HFF-Myc (cell line): ENCODE data around the gene GCSAM.

Source experiments
- DNase-seq: peaks from one replicate; pipeline ENCODE4 v3.0.0-alpha.2; 2011; ENCODE audit warnings: low read depth; ENCODE audit errors: extremely low read depth
- H3K4me3 ChIP-seq: replicated peaks from 2 replicates; pipeline ENCODE4 v1.5.1; 2011; ENCODE audit warnings: low read depth, mild to moderate bottlenecking, control low read depth, low read length
- CTCF ChIP-seq: IDR thresholded peaks from 2 replicates; pipeline ENCODE4 v1.5.1; 2012; ENCODE audit warnings: mild to moderate bottlenecking, low read depth, low read length, control low read depth; ENCODE audit errors: missing control alignments

The GCSAM gene

GRCh38 chr3:112123548-112123947, 9.5 kb downstream of the GCSAM start:
- TF ChIP-seq CTCF, result no peak
- no peak for DNase-seq
- no peak overlapping the region for H3K4me3 ChIP-seq

GRCh38 chr3:112122870-112123269, 10.2 kb downstream of the GCSAM start:
- DNase-seq, result no peak
- TF ChIP-seq CTCF, result no peak
- no peak overlapping the region for H3K4me3 ChIP-seq

DNA sequence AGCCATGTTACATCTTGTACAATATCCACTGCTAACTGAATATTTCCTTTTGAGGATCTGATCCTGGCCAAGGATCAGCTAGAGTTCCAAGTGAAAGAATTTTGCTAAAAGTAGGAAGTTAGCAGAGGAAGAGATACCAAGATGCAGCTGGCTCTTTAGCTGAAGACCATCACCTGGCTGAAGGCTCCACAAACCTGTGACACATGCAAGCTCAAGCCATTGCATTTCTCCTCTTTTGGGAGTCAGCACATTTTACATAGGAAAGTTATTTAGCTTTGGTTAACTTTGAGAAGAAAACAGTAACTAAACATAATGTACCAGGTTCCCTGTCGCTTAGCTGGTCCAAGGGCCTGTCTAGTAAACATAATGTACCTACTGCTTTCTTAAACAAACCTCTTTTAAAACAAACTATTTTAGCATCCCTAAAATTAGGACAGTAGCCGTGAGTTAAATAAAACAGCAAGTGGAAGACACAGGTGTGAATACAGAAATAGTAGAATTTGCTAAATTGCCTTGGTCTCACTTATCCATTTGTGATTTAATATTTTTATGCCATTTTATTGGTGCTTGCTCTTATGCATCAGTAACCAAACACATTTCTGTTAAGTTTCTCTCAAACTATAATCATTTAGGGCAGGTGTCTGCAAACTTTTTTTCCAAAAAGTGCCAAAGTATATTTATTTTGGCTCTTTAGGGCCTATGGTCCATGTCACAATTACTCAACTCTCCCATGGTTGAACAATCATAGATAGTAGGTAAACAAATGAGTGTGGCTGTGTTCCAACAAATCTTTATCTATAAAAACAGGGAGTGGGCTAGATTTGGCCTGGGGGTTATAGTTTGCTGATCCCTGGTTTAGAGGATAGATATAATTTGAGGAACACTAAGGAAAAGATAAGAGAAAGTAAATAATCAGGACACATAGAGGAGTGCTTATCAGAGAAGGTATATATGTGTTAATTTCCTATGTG, 11.2 kb downstream of the GCSAM start:
- DNase-seq, result no peak
- TF ChIP-seq CTCF, result no peak

GRCh38 chr3:112119962-112120836, 12.8 kb downstream of the GCSAM start:
- TF ChIP-seq CTCF, result no peak
- no peak overlapping the region for H3K4me3 ChIP-seq
- DNase-seq, result no peak

More for the DNA sequence above, 11.2 kb downstream of the GCSAM start:
- H3K4me3 ChIP-seq, result no peak overlapping the region

- DNase-seq, result no peak
- TF ChIP-seq CTCF, result no peak
- no peak overlapping the region for H3K4me3 ChIP-seq
Observed at GRCh38 chr3:112117841-112118571, 15.0 kb downstream of the GCSAM start.

GRCh38 chr3:112117415-112117814, 15.6 kb downstream of the GCSAM start:
- H3K4me3 ChIP-seq, result no peak overlapping the region
- DNase-seq, result no peak
- no peak for TF ChIP-seq CTCF
